ENCODE measurements around the gene KITLG. TPM values are rescaled to one million over a fixed set of nuclear protein-coding genes. Genes with fewer than 3 reads are reported as not detected.
"Not testable (repeated sequence)": the region's sequence is repeated elsewhere in the genome, so short reads cannot be mapped to it uniquely, and the experiment has no call there.

The KITLG gene
- total and polyA plus RNA-seq, 3 donors from 2014 or later, result 12.2 to 25.0 (median 21.8) TPM

DNA sequence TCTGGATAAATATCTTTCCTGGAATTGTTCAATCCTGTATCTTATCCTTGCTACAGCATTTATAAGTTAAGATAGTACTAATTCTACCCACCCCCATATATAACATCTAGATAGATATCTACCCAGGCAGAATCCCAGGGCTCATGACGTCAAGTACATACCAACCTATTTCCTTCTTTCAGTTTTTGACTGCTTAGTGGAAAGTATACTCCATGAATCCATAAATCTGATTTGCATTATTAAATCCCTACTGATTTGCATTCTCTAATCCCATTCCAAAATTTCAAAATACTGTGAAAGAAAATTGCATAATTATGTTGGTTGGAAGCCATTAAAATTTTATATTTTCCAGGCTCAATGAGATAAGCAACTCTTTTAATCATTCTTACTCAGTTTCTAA lies 111.7 kb downstream of the KITLG start:
- no peaks in the 10 kb centered on the region for H3K27me3 ChIP-seq
- DNase-seq, result no peak
- H3K9me3 ChIP-seq, result no peaks in the 10 kb centered on the region
- no peaks in the 10 kb centered on the region for H3K36me3 ChIP-seq (ENCODE audit: low read depth, missing control alignments)
- no peaks in the 10 kb centered on the region for H3K4me1 ChIP-seq
- 50 to 74% methylated on average over 1 of the region's 1 CpG for WGBS, 2 donors
- intact Hi-C loops (cut with DNase I; ENCODE audit: low total_unique reads), result no loop called here
- H3K27ac ChIP-seq, result no peak overlapping the region
- H3K4me3 ChIP-seq, result no peak overlapping the region
- no peak for TF ChIP-seq POLR2A (IDR thresholded peaks at IDR 0.05)
- TF ChIP-seq, protein P1, sequence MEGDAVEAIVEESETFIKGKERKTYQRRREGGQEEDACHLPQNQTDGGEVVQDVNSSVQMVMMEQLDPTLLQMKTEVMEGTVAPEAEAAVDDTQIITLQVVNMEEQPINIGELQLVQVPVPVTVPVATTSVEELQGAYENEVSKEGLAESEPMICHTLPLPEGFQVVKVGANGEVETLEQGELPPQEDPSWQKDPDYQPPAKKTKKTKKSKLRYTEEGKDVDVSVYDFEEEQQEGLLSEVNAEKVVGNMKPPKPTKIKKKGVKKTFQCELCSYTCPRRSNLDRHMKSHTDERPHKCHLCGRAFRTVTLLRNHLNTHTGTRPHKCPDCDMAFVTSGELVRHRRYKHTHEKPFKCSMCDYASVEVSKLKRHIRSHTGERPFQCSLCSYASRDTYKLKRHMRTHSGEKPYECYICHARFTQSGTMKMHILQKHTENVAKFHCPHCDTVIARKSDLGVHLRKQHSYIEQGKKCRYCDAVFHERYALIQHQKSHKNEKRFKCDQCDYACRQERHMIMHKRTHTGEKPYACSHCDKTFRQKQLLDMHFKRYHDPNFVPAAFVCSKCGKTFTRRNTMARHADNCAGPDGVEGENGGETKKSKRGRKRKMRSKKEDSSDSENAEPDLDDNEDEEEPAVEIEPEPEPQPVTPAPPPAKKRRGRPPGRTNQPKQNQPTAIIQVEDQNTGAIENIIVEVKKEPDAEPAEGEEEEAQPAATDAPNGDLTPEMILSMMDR (IDR thresholded peaks at IDR 0.05), result no peak

DNA sequence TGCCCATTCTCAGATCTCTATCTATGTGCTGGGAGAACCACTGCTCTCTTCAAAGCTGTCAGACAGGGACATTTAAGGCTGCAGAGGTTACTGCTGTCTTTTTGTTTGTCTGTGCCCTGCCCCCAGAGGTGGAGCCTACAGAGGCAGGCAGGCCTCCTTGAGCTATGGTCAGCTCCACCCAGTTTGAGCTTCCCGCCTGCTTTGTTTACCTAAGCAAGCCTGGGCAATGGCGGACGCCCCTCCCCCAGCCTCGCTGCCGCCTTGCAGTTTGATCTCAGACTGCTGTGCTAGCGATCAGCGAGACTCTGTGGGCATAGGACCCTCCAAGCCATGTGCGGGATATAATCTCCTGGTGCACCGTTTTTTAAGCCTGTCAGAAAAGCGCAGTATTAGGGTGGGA lies 113.6 kb downstream of the KITLG start:
- H3K4me3 ChIP-seq; DNase-seq; H3K36me3 ChIP-seq (ENCODE audit: low read depth, missing control alignments); H3K27me3 ChIP-seq; H3K9me3 ChIP-seq; intact Hi-C loops (cut with DNase I; ENCODE audit: low total_unique reads); H3K4me1 ChIP-seq; H3K27ac ChIP-seq: not testable (repeated sequence)
- 90 to 94% methylated on average over 10 of the region's 10 CpGs for WGBS, 2 donors

DNA sequence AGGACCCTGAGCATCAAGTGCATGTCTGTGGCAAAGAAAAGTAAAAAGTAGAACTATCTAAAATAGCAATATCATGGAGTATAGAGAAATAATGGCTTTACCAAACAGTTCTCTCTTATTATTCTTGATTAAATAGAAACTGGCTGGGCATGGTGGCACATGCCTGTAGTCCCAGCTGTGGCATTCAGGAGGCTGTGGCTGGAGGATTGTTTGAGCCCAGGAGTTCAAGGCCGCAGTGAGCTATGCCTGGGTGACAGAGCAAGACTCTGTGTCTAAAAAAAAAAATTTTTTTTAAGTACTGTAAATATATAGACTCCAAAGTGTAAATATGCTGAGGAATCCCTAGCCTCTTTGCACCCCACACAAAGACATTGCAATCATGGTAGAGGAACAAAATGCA lies 121.9 kb downstream of the KITLG start:
- H3K27me3 ChIP-seq, result no peaks in the 10 kb centered on the region
- no peak overlapping the region for H3K27ac ChIP-seq
- intact Hi-C loops (cut with DNase I; ENCODE audit: low total_unique reads), result no loop called here
- no peaks in the 10 kb centered on the region for H3K36me3 ChIP-seq (ENCODE audit: low read depth, missing control alignments)
- DNase-seq, result no peak
- H3K9me3 ChIP-seq, result no peaks in the 10 kb centered on the region
- no peaks in the 10 kb centered on the region for H3K4me1 ChIP-seq
- no peak overlapping the region for H3K4me3 ChIP-seq
- no peak for TF ChIP-seq POLR2A (IDR thresholded peaks at IDR 0.05)
- TF ChIP-seq, protein P1 (IDR thresholded peaks at IDR 0.05), result no peak
- 85 to 94% methylated on average over 1 of the region's 1 CpG for WGBS, 2 donors

DNA sequence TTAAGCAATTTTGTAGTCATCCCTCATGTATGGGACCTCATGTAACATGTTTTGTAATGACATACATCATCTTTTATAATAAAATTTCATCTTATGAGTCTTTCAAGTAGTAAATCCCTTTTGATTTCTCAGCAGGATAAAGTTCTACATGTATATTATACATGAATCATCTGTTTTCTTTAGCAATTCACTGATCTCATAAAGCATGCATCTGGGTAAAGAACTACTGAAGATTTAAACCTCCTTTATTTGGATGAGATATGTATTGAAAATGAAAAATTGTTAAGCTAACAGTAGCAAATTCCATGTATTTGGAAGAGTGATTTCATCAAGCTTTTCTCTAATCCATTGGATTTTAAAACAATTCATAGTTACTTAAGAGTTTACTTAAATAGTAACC lies 126.9 kb downstream of the KITLG start:
- no peaks in the 10 kb centered on the region for H3K36me3 ChIP-seq (ENCODE audit: low read depth, missing control alignments)
- no peaks in the 10 kb centered on the region for H3K27me3 ChIP-seq
- H3K9me3 ChIP-seq, result no peaks in the 10 kb centered on the region
- TF ChIP-seq, protein P1 (IDR thresholded peaks at IDR 0.05), result no peak
- no peak for TF ChIP-seq POLR2A (IDR thresholded peaks at IDR 0.05)
- no peak overlapping the region for H3K4me3 ChIP-seq
- DNase-seq, result no peak
- intact Hi-C loops (cut with DNase I; ENCODE audit: low total_unique reads), result no loop called here
- no peak overlapping the region for H3K27ac ChIP-seq
- no peaks in the 10 kb centered on the region for H3K4me1 ChIP-seq

DNA sequence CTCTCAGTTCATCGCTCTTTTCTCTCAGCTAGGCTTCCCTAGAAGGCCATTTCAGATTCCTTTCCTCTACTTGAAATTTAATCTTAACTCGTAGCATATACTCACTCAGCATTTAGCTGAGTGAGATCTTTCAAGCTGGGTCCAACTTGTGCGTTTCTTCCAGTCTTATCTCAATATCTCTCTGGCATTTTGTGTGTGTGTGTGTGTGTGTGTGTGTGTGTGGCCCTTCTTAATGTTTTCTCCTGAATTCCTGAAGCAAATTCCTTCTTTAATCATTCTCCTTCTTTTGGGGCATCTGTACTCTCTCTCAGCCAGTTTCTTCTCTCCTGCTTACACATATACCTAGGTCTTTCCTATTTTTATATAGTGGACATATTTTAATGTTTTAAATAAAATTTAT lies 129.1 kb downstream of the KITLG start:
- intact Hi-C loops (cut with DNase I; ENCODE audit: low total_unique reads), result no loop called here
- H3K4me3 ChIP-seq, result no peak overlapping the region
- no peak for DNase-seq
- H3K4me1 ChIP-seq, result no peaks in the 10 kb centered on the region
- H3K27me3 ChIP-seq, result no peaks in the 10 kb centered on the region
- no peak for TF ChIP-seq POLR2A (IDR thresholded peaks at IDR 0.05)
- TF ChIP-seq, protein P1 (IDR thresholded peaks at IDR 0.05), result no peak
- 83 to 86% methylated on average over 3 of the region's 3 CpGs for WGBS, 2 donors
- no peaks in the 10 kb centered on the region for H3K36me3 ChIP-seq (ENCODE audit: low read depth, missing control alignments)
- H3K9me3 ChIP-seq, result no peaks in the 10 kb centered on the region
- H3K27ac ChIP-seq, result no peak overlapping the region

All from testis (tissue), 3 donors.